AG08396 (cell line): Measurements from ENCODE around the gene ADAM11.
"Not testable (repeated sequence)": the region's sequence is repeated elsewhere in the genome, so short reads cannot be mapped to it uniquely, and the experiment has no call there.

Experiments used
- DNase-seq: peaks from one replicate; pipeline ENCODE4 v3.0.0; 2012; ENCODE audit warnings: low spot score, mixed read lengths

ADAM11 gene

GRCh38 chr17:44795928-44796327 is 37.1 kb downstream of the ADAM11 start:
- no peak for DNase-seq

GRCh38 chr17:44796731-44797130 is 37.9 kb downstream of the ADAM11 start:
- DNase-seq, result no peak

GRCh38 chr17:44797802-44798201 is 39.0 kb downstream of the ADAM11 start:
- peak; percentile 22 for DNase-seq

GRCh38 chr17:44798356-44798755 is 39.6 kb downstream of the ADAM11 start:
- DNase-seq, result no peak

- no peak for DNase-seq
These were observed 43.1 kb downstream of the ADAM11 start for GRCh38 chr17:44801880-44802279.

GRCh38 chr17:44804302-44805089 is 45.7 kb downstream of the ADAM11 start:
- no peak for DNase-seq

GRCh38 chr17:44807093-44807816 is 48.5 kb downstream of the ADAM11 start:
- no peak for DNase-seq

- no peak for DNase-seq
These were observed 49.0 kb downstream of the ADAM11 start for GRCh38 chr17:44807817-44808155.

GRCh38 chr17:44808156-44808555 is 49.4 kb downstream of the ADAM11 start:
- DNase-seq, result no peak

GRCh38 chr17:44808656-44809388 is 50.0 kb downstream of the ADAM11 start:
- not testable (repeated sequence) for DNase-seq

- no peak for DNase-seq
These were observed 53.5 kb downstream of the ADAM11 start for GRCh38 chr17:44812263-44812662.

- DNase-seq, result not testable (repeated sequence)
These were observed 59.7 kb downstream of the ADAM11 start for GRCh38 chr17:44818508-44818907.

GRCh38 chr17:44820631-44821212 is 61.9 kb downstream of the ADAM11 start:
- DNase-seq, result peak; percentile 72

GRCh38 chr17:44825236-44825635 is 66.4 kb downstream of the ADAM11 start:
- DNase-seq, result not testable (repeated sequence)

- no peak for DNase-seq
These were observed 67.5 kb downstream of the ADAM11 start for GRCh38 chr17:44826123-44826790.

GRCh38 chr17:44827863-44828262 is 69.1 kb downstream of the ADAM11 start:
- no peak for DNase-seq

GRCh38 chr17:44828919-44829522 is 70.2 kb downstream of the ADAM11 start:
- no peak for DNase-seq

GRCh38 chr17:44829523-44830358 is 71.0 kb downstream of the ADAM11 start, which contains the start of gene GJC1:
Gene GJC1, minus strand, starts transcription at chr17:44830287. Its CDS starts 24,470 bp downstream, at chr17:44805817.
- DNase-seq, result peak; percentile 77

GRCh38 chr17:44830359-44831288 is 71.8 kb downstream of the ADAM11 start:
- DNase-seq, result peak; percentile 36
